ENCODE measurements around the gene ZMYND11. TPM values are rescaled to one million over a fixed set of nuclear protein-coding genes. Genes with fewer than 3 reads are reported as not detected.
"Not testable (repeated sequence)": the region's sequence is repeated elsewhere in the genome, so short reads cannot be mapped to it uniquely, and the experiment has no call there.

Gene ZMYND11
- total RNA-seq, 1 donor from 2014 or later: 69.2 TPM

- Mint-ChIP-seq H3K4me3 (no peak overlapping the region), H3K9me3 (peaks cover 21% of the 10 kb centered on the region), H3K27ac (no peak overlapping the region), H3K27me3 (ENCODE audit: low read depth) (no peaks in the 10 kb centered on the region), H3K4me1 (no peaks in the 10 kb centered on the region), H3K36me3 (peaks cover 43% of the 10 kb centered on the region)
- no peak for TF ChIP-seq CTCF (IDR thresholded peaks at IDR 0.05; ENCODE audit: unreplicated experiment)
- DNase-seq (ENCODE audit: low spot score in 2 of 2, unreplicated experiment in 2 of 2): no peak
Observed at GRCh38 chr10:184911-185310, 49.7 kb downstream of the ZMYND11 start.

DNA sequence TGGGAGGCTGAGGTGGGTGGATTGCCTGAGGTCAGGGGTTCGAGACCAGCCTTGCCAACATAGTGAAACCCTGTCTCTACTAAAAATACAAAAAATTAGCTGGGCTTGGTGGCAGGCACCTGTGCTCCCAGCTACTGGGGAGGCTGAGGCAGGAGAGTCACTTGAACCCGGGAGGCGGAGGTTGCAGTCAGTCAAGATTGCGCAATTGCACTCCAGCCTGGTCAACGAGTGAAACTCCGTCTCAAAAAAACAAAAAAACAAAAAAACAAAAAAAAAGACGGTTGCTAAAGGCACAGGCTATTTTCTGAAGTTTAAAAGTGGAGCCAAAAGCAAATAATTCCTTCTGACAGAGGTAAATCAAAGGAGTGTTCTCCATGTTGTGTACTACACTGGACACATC is 50.3 kb downstream of the ZMYND11 start:
- not testable (repeated sequence) for DNase-seq (ENCODE audit: low spot score in 2 of 2, unreplicated experiment in 2 of 2); H3K4me1 Mint-ChIP-seq; H3K4me3 Mint-ChIP-seq; H3K27me3 Mint-ChIP-seq (ENCODE audit: low read depth); H3K27ac Mint-ChIP-seq
- peaks cover 21% of the 10 kb centered on the region for H3K9me3 Mint-ChIP-seq
- H3K36me3 Mint-ChIP-seq: peaks cover 49% of the 10 kb centered on the region

DNA sequence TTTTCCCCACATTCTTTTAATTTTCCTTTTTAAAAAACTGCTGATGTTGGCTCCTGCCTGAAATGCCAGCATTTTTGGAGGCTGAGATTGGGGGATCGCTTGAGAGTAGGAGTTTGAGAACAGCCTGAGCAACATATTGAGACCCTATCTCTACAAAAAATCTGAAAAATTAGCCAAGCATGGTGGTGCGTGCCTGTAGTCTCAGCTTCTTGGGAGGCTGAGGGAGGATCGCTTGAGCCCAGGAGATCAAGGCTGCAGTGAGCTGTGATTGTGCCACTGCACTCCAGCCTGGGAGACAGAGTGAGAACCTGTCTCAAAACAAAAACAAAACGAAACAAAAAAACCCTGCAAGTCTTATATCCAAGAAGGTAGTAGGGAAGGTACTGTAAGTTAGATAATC is 51.7 kb downstream of the ZMYND11 start:
- Mint-ChIP-seq H3K4me3 (no peak overlapping the region), H3K27ac (no peak overlapping the region), H3K4me1 (peaks cover 4% of the 10 kb centered on the region), H3K27me3 (ENCODE audit: low read depth) (no peaks in the 10 kb centered on the region), H3K36me3 (peaks cover 45% of the 10 kb centered on the region), H3K9me3 (peaks cover 21% of the 10 kb centered on the region)
- no peak for TF ChIP-seq CTCF (IDR thresholded peaks at IDR 0.05; ENCODE audit: unreplicated experiment)
- DNase-seq (ENCODE audit: low spot score in 2 of 2, unreplicated experiment in 2 of 2): no peak

- H3K4me1 Mint-ChIP-seq: peaks cover 11% of the 10 kb centered on the region
- no peak overlapping the region for H3K27ac Mint-ChIP-seq
- DNase-seq (ENCODE audit: low spot score in 2 of 2, unreplicated experiment in 2 of 2): no peak
- H3K36me3 Mint-ChIP-seq: peaks cover 33% of the 10 kb centered on the region
- peaks cover 16% of the 10 kb centered on the region for H3K9me3 Mint-ChIP-seq
- no peaks in the 10 kb centered on the region for H3K27me3 Mint-ChIP-seq (ENCODE audit: low read depth)
- H3K4me3 Mint-ChIP-seq: no peak overlapping the region
- no peak for TF ChIP-seq CTCF (IDR thresholded peaks at IDR 0.05; ENCODE audit: unreplicated experiment)
Observed at GRCh38 chr10:188546-188945, 53.3 kb downstream of the ZMYND11 start.

- Mint-ChIP-seq H3K27me3 (ENCODE audit: low read depth) (no peaks in the 10 kb centered on the region), H3K4me3 (no peak overlapping the region), H3K9me3 (peaks cover 5% of the 10 kb centered on the region), H3K36me3 (peaks cover 21% of the 10 kb centered on the region), H3K4me1 (peaks cover 11% of the 10 kb centered on the region), H3K27ac (no peak overlapping the region)
- no peak for DNase-seq (ENCODE audit: low spot score in 2 of 2, unreplicated experiment in 2 of 2)
- no peak for TF ChIP-seq CTCF (IDR thresholded peaks at IDR 0.05; ENCODE audit: unreplicated experiment)
Observed at GRCh38 chr10:190216-190615, 55.0 kb downstream of the ZMYND11 start.

DNA sequence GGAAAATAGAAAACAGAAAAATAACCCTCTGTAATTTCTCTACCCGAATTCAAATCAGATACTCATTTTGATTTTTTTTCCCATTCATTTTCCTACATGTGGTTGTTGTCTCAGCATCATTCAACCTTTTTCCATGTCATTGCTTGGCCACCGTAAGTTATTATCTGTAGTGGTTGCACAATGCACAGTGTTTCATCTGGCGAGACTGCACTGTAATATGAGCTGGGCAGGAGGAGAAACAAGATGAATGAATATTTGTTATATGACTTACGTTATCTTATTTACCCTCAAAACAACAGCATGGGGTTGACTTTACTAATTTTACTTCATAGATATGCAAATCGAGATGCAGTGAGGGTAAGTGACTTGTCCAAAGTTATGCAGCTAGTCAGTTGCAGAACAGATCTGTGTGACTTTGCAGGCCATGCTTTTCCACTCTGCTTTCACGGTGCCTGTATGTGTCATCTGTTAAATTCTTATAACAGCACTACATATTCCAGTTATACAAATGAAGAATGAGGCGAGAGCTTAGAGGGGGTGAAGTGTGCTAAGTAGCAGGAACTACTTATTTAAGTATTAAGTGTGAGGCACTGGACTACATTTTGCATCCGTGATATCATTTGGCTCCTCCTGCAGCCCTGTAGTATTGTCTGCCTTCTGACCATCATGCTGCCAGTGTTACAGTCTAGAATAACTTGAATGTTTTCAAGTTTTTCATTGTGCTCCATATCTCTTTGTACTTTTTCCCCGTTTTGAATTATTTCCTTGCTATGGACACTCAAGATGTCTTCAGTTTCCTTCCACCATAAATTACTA is 56.7 kb downstream of the ZMYND11 start:
- peaks cover 11% of the 10 kb centered on the region for H3K4me1 Mint-ChIP-seq
- H3K9me3 Mint-ChIP-seq: peaks cover 4% of the 10 kb centered on the region
- no peak overlapping the region for H3K4me3 Mint-ChIP-seq
- TF ChIP-seq CTCF (IDR thresholded peaks at IDR 0.05; ENCODE audit: unreplicated experiment): no peak
- DNase-seq (ENCODE audit: low spot score in 2 of 2, unreplicated experiment in 2 of 2): no peak
- H3K27me3 Mint-ChIP-seq (ENCODE audit: low read depth): no peaks in the 10 kb centered on the region
- peaks cover 18% of the 10 kb centered on the region for H3K36me3 Mint-ChIP-seq
- H3K27ac Mint-ChIP-seq: peak overlapping the region; percentile 18

Measured in mesothelial cell of epicardium (in vitro differentiated cells).